Thymus (tissue), 11 donors: ENCODE results near the gene IGF2. TPM values are rescaled to one million over a fixed set of nuclear protein-coding genes. Genes with fewer than 3 reads are reported as not detected.

Source experiments
- DNase-seq, 9 donors: peaks; one replicate each; pipeline ENCODE4 v3.0.0-alpha.2; 2013; ENCODE audit warnings: low spot score in 9 of 9, low read depth in 6 of 9, missing footprints in 1 of 9
- H3K27ac ChIP-seq, 2 donors: one replicate each; pipeline ENCODE4 v1.5.1; 2013; ENCODE audit warnings: control low read depth in 1 of 2, low read depth in 1 of 2, low read length in 1 of 2, mild to moderate bottlenecking in 1 of 2, moderate library complexity in 1 of 2
- H3K27me3 ChIP-seq, 2 donors: one replicate each; pipeline ENCODE4 v1.5.1; 2013; ENCODE audit warnings: low read length in 1 of 2; ENCODE audit not compliant: control insufficient read depth in 2 of 2, insufficient read depth in 1 of 2
- H3K36me3 ChIP-seq, 2 donors: one replicate each; pipeline ENCODE4 v1.5.1; 2013; ENCODE audit warnings: low read length in 1 of 2, mild to moderate bottlenecking in 1 of 2, moderate library complexity in 1 of 2; ENCODE audit not compliant: control insufficient read depth in 2 of 2, insufficient read depth in 2 of 2
- H3K4me1 ChIP-seq, 2 donors: one replicate each; pipeline ENCODE4 v1.5.1; 2013; ENCODE audit warnings: low read length in 2 of 2; ENCODE audit not compliant: control insufficient read depth in 2 of 2, insufficient read depth in 2 of 2
- H3K4me3 ChIP-seq, 2 donors: one replicate each; pipeline ENCODE4 v1.5.1; 2013; ENCODE audit warnings: low read length in 2 of 2, control low read depth in 1 of 2, mild to moderate bottlenecking in 1 of 2
- H3K9me3 ChIP-seq, 2 donors: one replicate each; pipeline ENCODE4 v1.5.1; 2013; ENCODE audit warnings: low read length in 1 of 2, mild to moderate bottlenecking in 1 of 2; ENCODE audit not compliant: control insufficient read depth in 2 of 2, insufficient read depth in 1 of 2
- WGBS: extraction: QIAGEN DNeasy Blood & Tissue Kit; methylation state at CpG from one replicate; pipeline ENCODE4 v1.1.7; 2013; 5-methylcytosine and 5-hydroxymethylcytosine counted together
- polyA plus RNA-seq: library from polyadenylated mRNA; stranded (reverse); fragments of 200-250 nt; gene quantifications from one replicate; pipeline ENCODE4 v1.2.3, GENCODE V29; 2013
- total RNA-seq: library from RNA; stranded (reverse); fragments of 120-200 nt; gene quantifications from one replicate; pipeline ENCODE4 v1.2.4, GENCODE V29; 2013
- donor health status: healthy.

IGF2 gene
- total and polyA plus RNA-seq, 2 donors = 7.2 to 38.2 TPM

GRCh38 chr11:2114430-2115241, 24.6 kb downstream of the IGF2 start:
- H3K27me3 ChIP-seq = peaks cover 0 to 3% of the 10 kb centered on the region in 2 donors
- DNase-seq = no peak
- WGBS = 95% methylated on average over 32 of the region's 32 CpGs

GRCh38 chr11:2113776-2114175, 25.4 kb downstream of the IGF2 start:
- WGBS = 91% methylated on average over 11 of the region's 11 CpGs
- Histone ChIP-seq H3K36me3 (no peaks in the 10 kb centered on the region), H3K4me1 (peaks cover 0 to 3% of the 10 kb centered on the region in 2 donors), H3K27ac (no peak overlapping the region), H3K4me3 (no peak overlapping the region), H3K27me3 (peaks cover 0 to 10% of the 10 kb centered on the region in 2 donors), H3K9me3 (peaks cover 0 to 4% of the 10 kb centered on the region in 2 donors)
- no peak for DNase-seq

More at GRCh38 chr11:2114430-2115241, 24.6 kb downstream of the IGF2 start:
- H3K4me3 ChIP-seq = no peak overlapping the region
- peaks cover 0 to 4% of the 10 kb centered on the region in 2 donors for H3K9me3 ChIP-seq
- no peak overlapping the region for H3K27ac ChIP-seq
- peaks cover 0 to 3% of the 10 kb centered on the region in 2 donors for H3K4me1 ChIP-seq
- H3K36me3 ChIP-seq = no peaks in the 10 kb centered on the region

- peaks cover 0 to 18% of the 10 kb centered on the region in 2 donors for H3K27me3 ChIP-seq
- H3K27ac ChIP-seq = no peak overlapping the region
- 85% methylated on average over 12 of the region's 12 CpGs for WGBS
- peaks cover 0 to 3% of the 10 kb centered on the region in 2 donors for H3K4me1 ChIP-seq
- H3K9me3 ChIP-seq = no peaks in the 10 kb centered on the region
- H3K36me3 ChIP-seq = no peaks in the 10 kb centered on the region
- no peak for DNase-seq
- no peak overlapping the region for H3K4me3 ChIP-seq
Observed at GRCh38 chr11:2110521-2110920, 28.7 kb downstream of the IGF2 start.

GRCh38 chr11:2109541-2110019, 29.6 kb downstream of the IGF2 start:
- H3K27me3 ChIP-seq = peaks cover 0 to 18% of the 10 kb centered on the region in 2 donors
- H3K4me1 ChIP-seq = peaks cover 0 to 3% of the 10 kb centered on the region in 2 donors
- WGBS = 6% methylated on average over 14 of the region's 14 CpGs
- no peaks in the 10 kb centered on the region for H3K9me3 ChIP-seq
- no peak overlapping the region for H3K4me3 ChIP-seq
- H3K27ac ChIP-seq = no peak overlapping the region
- DNase-seq = no peak
- no peaks in the 10 kb centered on the region for H3K36me3 ChIP-seq

GRCh38 chr11:2108675-2109491, 30.3 kb downstream of the IGF2 start:
- H3K4me3 ChIP-seq = no peak overlapping the region
- H3K27me3 ChIP-seq = peaks cover 0 to 18% of the 10 kb centered on the region in 2 donors
- DNase-seq = no peak
- H3K36me3 ChIP-seq = no peaks in the 10 kb centered on the region
- peaks cover 0 to 3% of the 10 kb centered on the region in 2 donors for H3K4me1 ChIP-seq
- WGBS = 67% methylated on average over 23 of the region's 23 CpGs
- H3K9me3 ChIP-seq = no peaks in the 10 kb centered on the region
- H3K27ac ChIP-seq = no peak overlapping the region

- H3K27ac ChIP-seq = no peak overlapping the region
- no peaks in the 10 kb centered on the region for H3K36me3 ChIP-seq
- H3K27me3 ChIP-seq = peaks cover 0 to 20% of the 10 kb centered on the region in 2 donors
- peaks cover 0 to 3% of the 10 kb centered on the region in 2 donors for H3K4me1 ChIP-seq
- H3K9me3 ChIP-seq = no peaks in the 10 kb centered on the region
- WGBS = 96% methylated on average over 8 of the region's 8 CpGs
- no peak for DNase-seq
- no peak overlapping the region for H3K4me3 ChIP-seq
Observed at GRCh38 chr11:2107941-2108630, 31.1 kb downstream of the IGF2 start.

GRCh38 chr11:2107521-2107920, 31.7 kb downstream of the IGF2 start:
- Histone ChIP-seq H3K27me3 (peaks cover 0 to 21% of the 10 kb centered on the region in 2 donors), H3K4me3 (no peak overlapping the region), H3K4me1 (peaks cover 0 to 3% of the 10 kb centered on the region in 2 donors), H3K9me3 (no peaks in the 10 kb centered on the region), H3K36me3 (no peaks in the 10 kb centered on the region), H3K27ac (no peak overlapping the region)
- 93% methylated on average over 4 of the region's 4 CpGs for WGBS
- DNase-seq = no peak

- Histone ChIP-seq H3K36me3 (no peaks in the 10 kb centered on the region), H3K4me3 (no peak overlapping the region), H3K27ac (no peak overlapping the region), H3K27me3 (peaks cover 0 to 21% of the 10 kb centered on the region in 2 donors), H3K9me3 (no peaks in the 10 kb centered on the region), H3K4me1 (peaks cover 0 to 3% of the 10 kb centered on the region in 2 donors)
- 91% methylated on average over 1 of the region's 1 CpG for WGBS
- DNase-seq = no peak
Observed at GRCh38 chr11:2106583-2107209, 32.5 kb downstream of the IGF2 start.
